Measurements from ENCODE around the gene NT5C.

- TF ChIP-seq, protein P1, sequence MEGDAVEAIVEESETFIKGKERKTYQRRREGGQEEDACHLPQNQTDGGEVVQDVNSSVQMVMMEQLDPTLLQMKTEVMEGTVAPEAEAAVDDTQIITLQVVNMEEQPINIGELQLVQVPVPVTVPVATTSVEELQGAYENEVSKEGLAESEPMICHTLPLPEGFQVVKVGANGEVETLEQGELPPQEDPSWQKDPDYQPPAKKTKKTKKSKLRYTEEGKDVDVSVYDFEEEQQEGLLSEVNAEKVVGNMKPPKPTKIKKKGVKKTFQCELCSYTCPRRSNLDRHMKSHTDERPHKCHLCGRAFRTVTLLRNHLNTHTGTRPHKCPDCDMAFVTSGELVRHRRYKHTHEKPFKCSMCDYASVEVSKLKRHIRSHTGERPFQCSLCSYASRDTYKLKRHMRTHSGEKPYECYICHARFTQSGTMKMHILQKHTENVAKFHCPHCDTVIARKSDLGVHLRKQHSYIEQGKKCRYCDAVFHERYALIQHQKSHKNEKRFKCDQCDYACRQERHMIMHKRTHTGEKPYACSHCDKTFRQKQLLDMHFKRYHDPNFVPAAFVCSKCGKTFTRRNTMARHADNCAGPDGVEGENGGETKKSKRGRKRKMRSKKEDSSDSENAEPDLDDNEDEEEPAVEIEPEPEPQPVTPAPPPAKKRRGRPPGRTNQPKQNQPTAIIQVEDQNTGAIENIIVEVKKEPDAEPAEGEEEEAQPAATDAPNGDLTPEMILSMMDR (IDR thresholded peaks at IDR 0.05 in 2 of 3, conservative IDR thresholded peaks at IDR 0.05 in 1 of 3; ENCODE audit: borderline replicate concordance in 1 of 3, insufficient read depth in 1 of 3, low read depth in 2 of 3, low read length in 2 of 3), result no peak
- TF ChIP-seq SIN3A (IDR thresholded peaks at IDR 0.05; ENCODE audit: low read depth) (no peak), CEBPB (IDR thresholded peaks at IDR 0.05; ENCODE audit: low read depth) (no peak), FOSL1 (IDR thresholded peaks at IDR 0.05; ENCODE audit: low read depth) (no peak), POLR2A (IDR thresholded peaks at IDR 0.05; ENCODE audit: borderline replicate concordance, extremely low read depth, insufficient read depth, insufficient read length) (no peak), SRF (IDR thresholded peaks at IDR 0.05; ENCODE audit: low read depth) (no peak), TCF7L2 (IDR thresholded peaks at IDR 0.05; ENCODE audit: borderline replicate concordance, extremely low read depth, insufficient read depth, insufficient read length) (no peak), POLR2AphosphoS5 (IDR thresholded peaks at IDR 0.05; ENCODE audit: low read depth, low read length) (no peak), ATF3 (IDR thresholded peaks at IDR 0.05) (no peak), EZH2 (IDR thresholded peaks at IDR 0.05) (no peak), ELF1 (IDR thresholded peaks at IDR 0.05; ENCODE audit: borderline replicate concordance, low read depth) (no peak), JUND (IDR thresholded peaks at IDR 0.05) (no peak)
Measured at GRCh38 chr17:75146592-75146991, 15.1 kb upstream of the NT5C start.

All from HCT116 (cell line).